GM21825 (cell line): Measurements from ENCODE around the gene PWP1.
A peak's percentile ranks its signal among the peaks of the same experiment; 100 is the strongest.

Source experiments
- ATAC-seq: cut with Tn5 transposase; IDR thresholded peaks from one replicate; pipeline ENCODE4 v1.9.1; 2021; ENCODE audit warnings: mild to moderate bottlenecking, moderate library complexity; ENCODE audit not compliant: unreplicated experiment

PWP1 gene

DNA sequence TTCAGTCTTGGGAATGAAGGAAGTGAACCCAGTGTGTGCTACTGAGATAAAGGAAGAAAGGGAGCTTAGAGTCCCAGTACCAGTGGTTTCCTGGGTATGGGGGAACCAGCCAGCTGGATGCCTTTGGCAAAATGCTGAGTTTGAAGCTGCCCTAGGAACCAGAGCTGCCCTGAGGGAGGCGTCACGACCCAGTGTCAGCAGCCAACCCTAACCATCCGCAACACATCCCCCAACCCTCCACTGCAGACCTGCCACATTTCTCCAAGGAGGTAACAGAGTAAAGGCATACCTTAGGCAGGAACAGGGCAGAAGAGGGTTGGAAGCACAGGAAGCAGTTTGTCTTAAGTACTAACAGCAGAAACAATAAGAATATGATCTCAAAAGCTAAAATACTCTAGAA, 46.8 kb downstream of the PWP1 start:
- no peak for ATAC-seq

DNA sequence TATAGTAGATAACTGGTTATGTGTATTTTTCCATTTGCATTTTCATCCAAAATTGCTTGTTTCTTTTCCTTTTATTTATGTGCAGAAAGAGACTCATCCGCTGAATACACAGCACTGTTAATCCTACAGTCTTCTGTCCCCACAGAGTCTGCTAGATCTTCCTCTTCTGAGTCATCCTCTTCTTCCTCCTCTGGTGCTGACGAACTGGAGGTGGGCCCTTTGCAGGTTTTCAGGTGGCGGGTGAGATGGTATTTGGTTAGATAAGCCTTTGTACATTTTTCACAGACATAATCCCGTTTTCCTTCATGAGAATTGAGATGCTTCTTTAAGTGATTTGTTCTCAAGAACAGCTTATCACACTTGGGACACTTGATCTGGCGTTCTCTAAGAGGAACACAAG, 48.5 kb downstream of the PWP1 start:
- no peak for ATAC-seq

DNA sequence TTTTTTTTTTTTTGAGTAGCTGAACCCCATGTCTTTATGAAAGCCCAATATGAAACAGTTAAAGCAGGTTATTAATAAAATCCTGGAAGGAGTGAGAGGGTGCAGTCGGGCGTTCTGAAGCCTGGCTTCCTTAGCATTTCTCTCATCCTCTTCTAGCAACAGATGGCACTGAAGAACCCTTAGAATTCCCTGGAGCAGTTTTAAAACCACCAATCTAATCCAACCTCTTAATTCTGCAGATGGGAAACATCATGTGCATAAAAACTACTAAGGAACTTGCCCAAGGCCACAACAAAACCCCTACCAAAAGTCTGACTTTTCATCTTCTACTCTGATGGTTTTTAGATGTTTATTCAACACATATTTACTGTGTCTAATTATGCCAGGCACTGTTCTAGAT, 50.2 kb downstream of the PWP1 start:
- ATAC-seq, result no peak

DNA sequence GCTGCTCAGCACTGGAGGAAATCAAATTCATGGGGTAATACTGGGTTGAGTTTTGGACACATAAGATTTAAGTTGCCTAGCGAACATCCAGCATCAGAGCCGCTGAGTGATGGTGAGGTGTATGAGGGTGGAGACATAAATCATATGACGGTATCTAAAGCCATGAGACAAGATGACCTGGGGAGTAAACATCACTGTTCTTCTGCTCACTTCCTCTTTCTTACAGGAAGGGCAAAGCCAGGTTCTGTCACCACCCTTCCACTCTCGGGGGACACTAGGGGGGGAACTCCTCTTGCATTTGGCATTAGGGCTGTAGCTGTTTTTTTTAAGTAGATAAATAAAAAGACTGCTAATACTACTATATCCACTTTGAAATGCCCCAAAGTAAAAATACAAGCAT, 51.3 kb downstream of the PWP1 start:
- ATAC-seq, result peak; percentile 86

DNA sequence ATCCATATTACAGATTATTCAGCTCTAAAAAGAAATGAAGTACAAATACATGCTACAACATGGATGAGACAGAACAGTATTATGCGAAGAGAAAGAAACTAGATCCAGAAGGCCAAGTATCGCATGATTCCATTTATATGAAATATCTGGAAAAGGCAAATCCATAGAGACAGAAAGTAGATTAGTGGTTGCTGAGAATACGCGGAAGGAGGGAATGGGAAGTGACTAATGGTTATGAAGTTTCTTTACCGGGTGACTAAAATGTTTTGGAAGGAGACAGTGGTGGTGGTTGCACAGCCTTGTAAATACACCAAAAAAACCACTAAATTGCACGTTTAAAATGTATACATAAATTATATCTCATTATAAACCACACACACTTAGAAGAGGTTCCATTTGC, 62.9 kb downstream of the PWP1 start:
- ATAC-seq, result no peak

DNA sequence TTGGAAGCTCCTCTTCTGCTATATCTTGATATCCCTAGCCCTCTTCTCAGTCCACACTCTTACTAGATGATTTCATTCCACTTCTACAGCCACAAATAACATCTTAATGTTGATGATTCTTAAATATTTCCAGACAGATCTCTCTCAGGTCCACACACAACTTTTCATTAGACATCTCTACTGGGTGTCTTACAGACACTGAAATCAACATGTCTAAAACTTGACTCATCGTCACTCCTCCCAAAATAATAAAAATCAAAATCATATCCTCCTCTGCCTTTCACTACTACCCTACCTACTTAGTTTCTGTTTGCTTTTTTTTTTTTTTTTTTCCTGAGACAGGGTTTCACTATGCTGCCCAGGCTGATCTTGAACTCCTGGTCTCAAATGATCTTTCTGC, 63.5 kb downstream of the PWP1 start:
- no peak for ATAC-seq

DNA sequence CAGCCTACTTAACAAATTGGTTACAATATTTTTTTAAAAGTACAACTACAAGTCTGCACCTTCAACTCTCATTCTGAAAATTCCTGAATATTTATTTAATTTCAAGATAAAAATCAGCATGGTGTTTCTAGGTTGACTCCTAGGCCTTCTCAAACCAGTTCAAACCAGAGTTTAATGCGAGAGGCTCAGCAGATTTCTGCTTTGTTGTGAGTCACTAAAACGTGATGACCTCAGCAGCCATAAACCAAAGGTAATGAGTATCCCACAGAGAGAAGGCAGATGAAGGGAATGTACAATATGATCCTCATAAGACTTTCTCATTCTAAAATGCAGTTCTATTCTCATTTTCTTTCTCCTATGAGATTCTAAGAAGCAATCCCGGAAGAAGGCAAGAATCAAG, 73.8 kb downstream of the PWP1 start:
- ATAC-seq, result no peak

DNA sequence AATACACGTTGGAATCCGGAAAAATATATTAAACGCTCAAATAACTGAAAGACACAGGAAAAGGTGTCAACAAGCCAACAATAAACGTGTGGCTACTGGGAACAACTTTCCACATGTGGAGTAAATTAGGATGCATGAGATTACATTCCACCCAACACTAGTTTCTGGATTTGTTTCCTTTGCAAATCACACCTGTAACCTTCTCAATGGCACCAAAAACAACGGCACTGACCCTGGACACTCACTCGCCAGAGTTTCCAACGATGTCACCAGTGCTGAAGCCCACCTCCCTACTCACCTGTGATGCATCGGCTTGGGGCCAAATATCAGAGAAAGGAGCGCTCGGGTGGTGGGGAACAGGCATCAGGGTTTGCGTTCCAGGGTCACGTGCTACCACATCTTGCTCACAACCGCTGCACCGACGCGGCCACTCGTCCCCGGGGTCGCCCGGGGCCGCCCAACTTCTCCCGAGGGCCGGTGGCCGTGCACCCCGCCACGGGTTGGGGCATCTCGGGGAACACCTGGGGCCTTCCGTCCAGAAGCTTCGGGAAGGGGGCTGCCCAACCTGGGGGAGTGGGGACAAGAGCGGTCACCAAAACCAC, 74.7 kb downstream of the PWP1 start:
- peak; percentile 17 for ATAC-seq

DNA sequence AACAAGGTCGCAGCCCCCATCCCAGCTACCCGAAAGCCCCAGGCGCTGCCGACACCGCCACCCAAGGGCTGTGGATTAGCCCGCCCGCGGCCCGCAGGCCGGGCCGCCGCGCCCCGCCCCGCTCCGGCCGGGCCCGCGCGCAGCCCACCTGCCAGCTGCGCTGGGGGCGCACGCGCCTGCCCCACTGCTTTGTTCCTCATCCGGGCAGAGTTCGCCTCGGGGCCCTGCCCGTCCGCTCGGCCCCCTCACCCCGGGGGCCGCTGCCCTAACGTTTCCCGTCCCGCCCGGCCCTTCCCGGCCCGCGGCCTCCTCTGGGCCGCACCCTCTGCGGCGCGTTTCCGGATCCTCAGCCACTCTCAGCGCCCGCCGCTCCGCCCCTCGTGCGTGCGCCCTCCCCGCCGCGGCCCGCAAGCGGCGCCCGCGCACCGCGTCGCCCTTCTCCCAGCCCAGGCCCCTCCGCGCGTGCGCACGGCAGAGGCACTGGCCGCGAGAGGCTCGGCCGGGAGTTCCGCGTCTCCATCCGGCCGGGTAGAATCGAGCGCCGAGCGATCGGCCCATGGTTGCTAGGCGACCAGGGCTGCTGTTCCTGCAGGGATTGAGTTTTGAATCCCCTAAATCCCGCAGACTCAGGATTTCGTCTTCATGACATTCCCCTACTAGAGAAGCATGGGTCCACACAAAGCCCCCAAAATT, 75.4 kb downstream of the PWP1 start, which contains the start of gene PRDM4:
PRDM4 (minus strand) TSS at position 329 of the 693 bp plus-strand sequence. CDS start 622 bp downstream, outside the sequence.
- ATAC-seq, result peak; percentile 94

DNA sequence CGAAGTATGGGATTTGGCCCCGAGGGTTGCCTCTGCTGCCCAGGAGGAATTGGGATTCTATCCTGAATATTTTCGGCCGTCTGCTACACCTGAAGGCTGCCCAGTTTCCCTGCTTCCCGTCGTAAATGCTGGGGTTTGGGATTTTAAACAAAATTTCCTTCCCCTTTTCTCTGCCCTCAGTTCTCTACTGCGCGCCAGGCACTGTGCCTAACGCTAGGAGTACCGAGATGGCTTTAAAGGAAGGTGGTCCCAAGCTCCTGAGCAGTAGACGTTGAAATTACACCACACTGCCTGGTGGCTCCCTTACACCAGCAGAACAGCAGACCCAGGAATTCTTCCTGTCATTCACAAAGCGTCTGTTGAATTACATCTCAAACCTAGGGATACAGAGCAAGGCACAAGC, 75.9 kb downstream of the PWP1 start:
- ATAC-seq, result peak; percentile 3
